H1 (cell line): Measurements from ENCODE around the gene CD44. TPM values are rescaled to one million over a fixed set of nuclear protein-coding genes. Genes with fewer than 3 reads are reported as not detected.

Experiments
- CTCF ChIA-PET: fragments of 300-600 bp; sonication (Branson Sonifier 250); formaldehyde crosslinking; loops from one replicate; lab custom pipeline; 2021; ENCODE audit not compliant: partially characterized antibody; lab: Charles Lee
- POLR2A ChIA-PET: fragments of 300-600 bp; sonication (Branson Sonifier 250); formaldehyde crosslinking; loops from one replicate; lab custom pipeline; 2021; ENCODE audit warnings: inconsistent platforms; ENCODE audit not compliant: partially characterized antibody; lab: Charles Lee
- DNase-seq, 2 experiments: peaks; one replicate each; pipeline versions ENCODE4 v3.0.0 to v3.0.0-alpha.2; 2010 to 2022; ENCODE audit warnings: low spot score in 2 of 2, low read depth in 1 of 2, mixed read lengths in 1 of 2
- FAIRE-seq: peaks from 2 replicates; lab custom pipeline; 2011; peaks lifted over from hg19 to GRCh38; lab: Jason Lieb, UNC
- H2AFZ ChIP-seq: 2 replicates; pipeline ENCODE4 v1.8.1; 2012; ENCODE audit warnings: low read length, inconsistent platforms
- H2AK5ac ChIP-seq: 2 replicates; pipeline ENCODE4 v1.6.1; 2013; ENCODE audit warnings: low read depth, low read length
- H2BK120ac ChIP-seq: replicated peaks from 2 replicates; pipeline ENCODE3; 2013; ENCODE audit warnings: low read depth, low read length, inconsistent platforms
- H2BK12ac ChIP-seq: 2 replicates; pipeline ENCODE4 v1.6.1; 2013; ENCODE audit warnings: low read depth, low read length
- H2BK15ac ChIP-seq: 2 replicates; pipeline ENCODE4 v1.6.1; 2013; ENCODE audit warnings: low read length
- H2BK20ac ChIP-seq: 2 replicates; pipeline ENCODE4 v1.6.1; 2013; ENCODE audit warnings: low read length
- H2BK5ac ChIP-seq: 2 replicates; pipeline ENCODE4 v1.6.1; 2013; ENCODE audit warnings: low read depth, low read length
- H3K14ac ChIP-seq: 2 replicates; pipeline ENCODE4 v1.6.1; 2013; ENCODE audit warnings: inconsistent platforms; ENCODE audit not compliant: insufficient read length
- H3K18ac ChIP-seq: 2 replicates; pipeline ENCODE4 v1.6.1; 2013; ENCODE audit warnings: low read length; ENCODE audit errors: extremely low read depth
- H3K23ac ChIP-seq: 2 replicates; pipeline ENCODE4 v1.6.1; 2013; ENCODE audit warnings: inconsistent platforms; ENCODE audit not compliant: insufficient read length
- H3K23me2 ChIP-seq: 2 replicates; pipeline ENCODE4 v1.6.1; 2013; ENCODE audit warnings: low read depth, low read length
- H3K27ac ChIP-seq: 2 replicates; pipeline ENCODE4 v1.6.1; 2011; ENCODE audit warnings: low read depth, low read length, inconsistent platforms
- H3K27me3 ChIP-seq, 4 experiments: replicated peaks in 1 of 4; 1 replicate in 1 of 4; 2 replicates in 3 of 4; pipeline versions ENCODE4 v1.6.1 to v1.8.1; 2011 to 2013; ENCODE audit warnings: low read length in 3 of 4, mild to moderate bottlenecking in 3 of 4, inconsistent platforms in 2 of 4, mixed read lengths in 2 of 4, moderate library complexity in 1 of 4; ENCODE audit not compliant: control insufficient read depth in 3 of 4, insufficient read depth in 3 of 4; ENCODE audit errors: extremely low read depth in 1 of 4
- H3K36me3 ChIP-seq, 4 experiments: 2 replicates each; pipeline versions ENCODE4 v1.6.1 to v1.8.1; 2011 to 2013; ENCODE audit warnings: mild to moderate bottlenecking in 4 of 4, low read length in 3 of 4, moderate library complexity in 2 of 4, control low read depth in 1 of 4, inconsistent platforms in 1 of 4; ENCODE audit not compliant: insufficient read depth in 4 of 4, control insufficient read depth in 2 of 4
- H3K4ac ChIP-seq: replicated peaks from 2 replicates; pipeline ENCODE3; 2013; ENCODE audit warnings: low read length, low read depth, mixed read lengths, inconsistent platforms; ENCODE audit not compliant: insufficient read length
- H3K4me1 ChIP-seq, 4 experiments: replicated peaks in 1 of 4; 1 replicate in 1 of 4; 2 replicates in 3 of 4; pipeline versions ENCODE4 v1.6.1 to v1.8.1; 2011 to 2013; ENCODE audit warnings: low read length in 3 of 4, inconsistent platforms in 2 of 4, mixed read lengths in 1 of 4; ENCODE audit not compliant: insufficient read depth in 4 of 4, control insufficient read depth in 3 of 4
- H3K4me2 ChIP-seq, 2 experiments: 2 replicates each; pipeline versions ENCODE4 v1.6.1 to v1.8.1; 2011 to 2013; ENCODE audit warnings: low read depth in 2 of 2, low read length in 2 of 2, control low read depth in 1 of 2, inconsistent platforms in 1 of 2, mild to moderate bottlenecking in 1 of 2; ENCODE audit not compliant: insufficient read depth in 1 of 2
- H3K4me3 ChIP-seq, 4 experiments: fragments of 200-600, 300-600 bp in 1 of 4; sonication (generic), shearing (Covaris generic), sonication (Bioruptor Twin) in 1 of 4; 2 replicates each; pipeline versions ENCODE4 v1.5.1 to v1.8.1; 2011 to 2016; ENCODE audit warnings: low read length in 4 of 4, low read depth in 3 of 4, control low read depth in 2 of 4, inconsistent platforms in 2 of 4, mild to moderate bottlenecking in 2 of 4, mixed read lengths in 1 of 4, moderate library complexity in 1 of 4; ENCODE audit not compliant: insufficient read depth in 2 of 4; ENCODE audit errors: extremely low read depth in 1 of 4
- H3K56ac ChIP-seq: replicated peaks from 2 replicates; pipeline ENCODE3; 2013; ENCODE audit warnings: low read depth, mild to moderate bottlenecking, mixed read lengths, low read length, inconsistent platforms; ENCODE audit not compliant: insufficient read length
- H3K79me1 ChIP-seq: 2 replicates; pipeline ENCODE4 v1.6.1; 2013; ENCODE audit warnings: low read depth, low read length, control low read depth
- H3K79me2 ChIP-seq, 2 experiments: 2 replicates each; pipeline versions ENCODE4 v1.6.1 to v1.8.1; 2012 to 2013; ENCODE audit warnings: low read length in 2 of 2, mild to moderate bottlenecking in 2 of 2, inconsistent platforms in 1 of 2; ENCODE audit not compliant: insufficient read depth in 2 of 2, control insufficient read depth in 1 of 2
- H3K9ac ChIP-seq, 4 experiments: replicated peaks in 1 of 4; 1 replicate in 1 of 4; 2 replicates in 3 of 4; pipeline versions ENCODE4 v1.6.1 to v1.8.1; 2011 to 2013; ENCODE audit warnings: low read depth in 3 of 4, low read length in 3 of 4, control low read depth in 2 of 4, mild to moderate bottlenecking in 2 of 4, moderate library complexity in 2 of 4, inconsistent platforms in 1 of 4; ENCODE audit errors: extremely low read depth in 1 of 4
- H3K9me3 ChIP-seq, 2 experiments: 2 replicates each; pipeline versions ENCODE4 v1.6.1 to v1.8.1; 2012 to 2013; ENCODE audit warnings: mild to moderate bottlenecking in 2 of 2, moderate library complexity in 2 of 2, control low read depth in 1 of 2, inconsistent platforms in 1 of 2, low read depth in 1 of 2, low read length in 1 of 2, mixed read lengths in 1 of 2; ENCODE audit not compliant: insufficient read depth in 2 of 2
- H4K20me1 ChIP-seq, 2 experiments: replicated peaks in 1 of 2; 2 replicates each; pipeline versions ENCODE3 to v1.8.1; 2011 to 2013; ENCODE audit warnings: inconsistent platforms in 2 of 2, low read length in 2 of 2, mild to moderate bottlenecking in 1 of 2; ENCODE audit not compliant: insufficient read depth in 2 of 2, control insufficient read depth in 1 of 2
- H4K5ac ChIP-seq: 2 replicates; pipeline ENCODE4 v1.6.1; 2013; ENCODE audit warnings: low read length, low read depth, mixed read lengths, inconsistent platforms; ENCODE audit not compliant: insufficient read length
- H4K8ac ChIP-seq: 2 replicates; pipeline ENCODE4 v1.8.0; 2013; ENCODE audit warnings: mild to moderate bottlenecking, moderate library complexity, low read length, inconsistent platforms; ENCODE audit not compliant: insufficient read depth; ENCODE audit errors: extremely low read depth
- H4K91ac ChIP-seq: replicated peaks from 2 replicates; pipeline ENCODE3; 2013; ENCODE audit warnings: low read length, mixed read lengths, inconsistent platforms; ENCODE audit not compliant: insufficient read length
- BACH1 ChIP-seq: IDR thresholded peaks from 2 replicates; pipeline ENCODE4 v1.6.1; 2012; ENCODE audit warnings: low read length, improper control_type of control experiment
- BRCA1 ChIP-seq: IDR thresholded peaks from 2 replicates; pipeline ENCODE4 v1.6.1; 2012; ENCODE audit warnings: low read depth, low read length, improper control_type of control experiment
- PHF8 ChIP-seq: fragments of 200-600 bp; sonication (generic); conservative IDR thresholded peaks from 2 replicates; pipeline ENCODE4 v1.7.1; 2012; ENCODE audit warnings: low read depth, mild to moderate bottlenecking, inconsistent platforms, low read length, moderate library complexity
- POU5F1 ChIP-seq: IDR thresholded peaks from 2 replicates; pipeline ENCODE4 v1.6.1; 2011; ENCODE audit warnings: low read depth, mild to moderate bottlenecking, low read length, moderate library complexity
- SIRT6 ChIP-seq: IDR thresholded peaks from one replicate; pipeline ENCODE4 v1.7.1; 2012; ENCODE audit warnings: low read length, inconsistent platforms
- SP2 ChIP-seq: IDR thresholded peaks from 2 replicates; pipeline ENCODE4 v1.6.1; 2012; ENCODE audit warnings: mild to moderate bottlenecking, low read length, inconsistent platforms
- YY1 ChIP-seq: IDR thresholded peaks from 2 replicates; pipeline ENCODE4 v1.6.1; 2011; ENCODE audit warnings: low read depth, mild to moderate bottlenecking, low read length
- WGBS, 2 experiments: shearing (Covaris generic) in 1 of 2; methylation state at CpG; one replicate each; pipeline versions ENCODE4 v1.1.6 to v1.1.7; 2013 to 2015; ENCODE audit warnings: low lambda C conversion rate in 2 of 2, mixed read lengths in 2 of 2, inconsistent platforms in 1 of 2, low coverage in 1 of 2, missing lambda C conversion rate in 1 of 2; ENCODE audit not compliant: insufficient replicate concordance in 2 of 2, insufficient coverage in 1 of 2, insufficient read length in 1 of 2; ENCODE audit errors: extremely low coverage in 1 of 2, missing lambda C conversion rate in 1 of 2; 5-methylcytosine and 5-hydroxymethylcytosine counted together
- polyA plus RNA-seq, 7 experiments: library from polyadenylated mRNA; depleted of rRNA in 3 of 7; stranded (reverse) in 5 of 7; unstranded in 2 of 7; fragments of >200 nt in 5 of 7; fragments of 200-250 nt in 2 of 7; gene quantifications; 1 replicate in 5 of 7; 2 replicates in 1 of 7; 4 replicates in 1 of 7; pipeline versions ENCODE4 v1.2.1 to v1.2.3, GENCODE V29; 2011 to 2013; ENCODE audit warnings: missing spikeins in 2 of 7, mixed read lengths in 2 of 7
- total RNA-seq: library from RNA; stranded (reverse); fragmentation: NEBNext Ultra II Directional; extraction: Animal tissue kit (Norgen Biotek cat#: 25700); gene quantifications from 2 replicates; pipeline ENCODE4 v1.2.1, GENCODE V29; 2021
- TF ChIP-seq, protein P1 (sequence below): IDR thresholded peaks from 2 replicates; pipeline ENCODE4 v1.6.1; 2012; ENCODE audit warnings: low read length, inconsistent platforms
- TF ChIP-seq, protein P2 (sequence below), 3 experiments: IDR thresholded peaks; 1 replicate in 2 of 3; 2 replicates in 1 of 3; pipeline versions ENCODE4 v1.5.1 to v1.6.1; 2011; ENCODE audit warnings: low read length in 3 of 3, mild to moderate bottlenecking in 3 of 3, inconsistent platforms in 2 of 3, low read depth in 1 of 3, moderate library complexity in 1 of 3; ENCODE audit not compliant: insufficient read depth in 1 of 3; ENCODE audit errors: control extremely low read depth in 1 of 3

Gene CD44
- total and polyA plus RNA-seq, 2 of the 8 experiments (the other 6 are each of a cell fraction or from before 2014, with no cell fraction given): 11.8 to 13.7 TPM

DNA sequence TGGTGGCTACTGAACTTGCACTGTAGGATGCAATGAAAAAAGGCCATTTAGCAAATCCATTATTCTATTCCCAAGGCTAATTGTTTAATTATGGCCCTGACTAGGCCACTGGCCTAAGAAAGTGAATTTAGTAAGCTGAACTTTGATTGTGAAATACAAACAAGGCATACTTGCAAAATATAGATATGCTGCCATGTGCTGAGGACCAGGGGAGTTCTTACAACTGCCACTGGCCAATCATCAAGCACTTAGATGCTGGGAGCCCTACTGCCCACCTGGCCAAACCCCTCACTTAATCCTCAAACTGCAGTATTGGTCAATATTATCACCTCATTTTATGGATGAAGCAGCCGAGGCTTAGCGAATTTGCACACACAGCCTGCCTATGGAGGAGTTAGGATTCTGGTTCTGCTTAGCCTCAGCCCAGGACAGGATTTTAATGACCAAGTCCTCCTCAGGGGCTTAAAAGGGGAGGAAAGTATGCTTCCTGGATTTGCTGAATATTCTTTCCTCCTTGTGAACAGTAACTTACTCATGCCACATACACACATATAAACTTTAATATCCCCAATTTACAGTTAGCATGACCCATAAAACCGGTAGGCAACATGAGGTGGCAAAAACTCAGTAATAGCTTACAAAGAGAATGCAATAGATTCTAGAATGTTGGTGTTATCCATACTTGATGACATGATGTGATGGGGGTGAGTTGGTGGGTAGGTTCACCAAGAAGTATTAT is 39.3 kb downstream of the CD44 start:
- no peak overlapping the region for H2BK5ac ChIP-seq
- H3K79me1 ChIP-seq: no peaks in the 10 kb centered on the region
- DNase-seq (no peak), FAIRE-seq (no peak)
- peaks cover 3 to 19% (median 8%) of the 10 kb centered on the region in 4 experiments; a peak in 6 of 7 replicates for H3K4me1 ChIP-seq
- CTCF ChIA-PET: interaction anchor here (0.7 to 2.6 kb wide), 5 partner anchors 10 to 59 kb away, joined by 3 to 12 read pairs (median 4); no protein-coding TSS in a partner anchor
- H3K56ac ChIP-seq: no peak overlapping the region
- H3K27ac ChIP-seq: no peak overlapping the region
- H3K23ac ChIP-seq: no peak overlapping the region
- no peak overlapping the region for H3K14ac ChIP-seq
- 93% methylated on average over 3 of the region's 3 CpGs; no CpG with 5 or more reads in 1 of the 2 experiments for WGBS, 2 experiments
- no peak overlapping the region for H3K4ac ChIP-seq
- H4K8ac ChIP-seq: no peak overlapping the region
- H2BK15ac ChIP-seq: no peak overlapping the region
- no peak overlapping the region for H3K4me2 ChIP-seq
- no peak overlapping the region for H2AFZ ChIP-seq
- H2AK5ac ChIP-seq: no peak overlapping the region
- no peak overlapping the region for H3K4me3 ChIP-seq
- no peaks in the 10 kb centered on the region for H3K36me3 ChIP-seq
- H3K9me3 ChIP-seq: no peaks in the 10 kb centered on the region
- H3K23me2 ChIP-seq: no peaks in the 10 kb centered on the region
- H4K91ac ChIP-seq: no peak overlapping the region
- H3K9ac ChIP-seq: no peak overlapping the region
- POLR2A ChIA-PET: no interaction called here
- no peaks in the 10 kb centered on the region for H3K79me2 ChIP-seq
- no peak overlapping the region for H3K18ac ChIP-seq
- no peaks in the 10 kb centered on the region for H4K20me1 ChIP-seq
- no peak overlapping the region for H2BK120ac ChIP-seq
- H2BK12ac ChIP-seq: no peak overlapping the region
- no peak overlapping the region for H2BK20ac ChIP-seq
- no peaks in the 10 kb centered on the region for H3K27me3 ChIP-seq
- no peak overlapping the region for H4K5ac ChIP-seq
- no peak for TF ChIP-seq PHF8
- TF ChIP-seq BRCA1: no peak
- no peak for TF ChIP-seq BACH1
- TF ChIP-seq SIRT6: no peak
- no peak for TF ChIP-seq POU5F1
- no peak for TF ChIP-seq SP2
- TF ChIP-seq, protein P1, sequence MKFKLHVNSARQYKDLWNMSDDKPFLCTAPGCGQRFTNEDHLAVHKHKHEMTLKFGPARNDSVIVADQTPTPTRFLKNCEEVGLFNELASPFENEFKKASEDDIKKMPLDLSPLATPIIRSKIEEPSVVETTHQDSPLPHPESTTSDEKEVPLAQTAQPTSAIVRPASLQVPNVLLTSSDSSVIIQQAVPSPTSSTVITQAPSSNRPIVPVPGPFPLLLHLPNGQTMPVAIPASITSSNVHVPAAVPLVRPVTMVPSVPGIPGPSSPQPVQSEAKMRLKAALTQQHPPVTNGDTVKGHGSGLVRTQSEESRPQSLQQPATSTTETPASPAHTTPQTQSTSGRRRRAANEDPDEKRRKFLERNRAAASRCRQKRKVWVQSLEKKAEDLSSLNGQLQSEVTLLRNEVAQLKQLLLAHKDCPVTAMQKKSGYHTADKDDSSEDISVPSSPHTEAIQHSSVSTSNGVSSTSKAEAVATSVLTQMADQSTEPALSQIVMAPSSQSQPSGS: no peak
- TF ChIP-seq, protein P2, sequence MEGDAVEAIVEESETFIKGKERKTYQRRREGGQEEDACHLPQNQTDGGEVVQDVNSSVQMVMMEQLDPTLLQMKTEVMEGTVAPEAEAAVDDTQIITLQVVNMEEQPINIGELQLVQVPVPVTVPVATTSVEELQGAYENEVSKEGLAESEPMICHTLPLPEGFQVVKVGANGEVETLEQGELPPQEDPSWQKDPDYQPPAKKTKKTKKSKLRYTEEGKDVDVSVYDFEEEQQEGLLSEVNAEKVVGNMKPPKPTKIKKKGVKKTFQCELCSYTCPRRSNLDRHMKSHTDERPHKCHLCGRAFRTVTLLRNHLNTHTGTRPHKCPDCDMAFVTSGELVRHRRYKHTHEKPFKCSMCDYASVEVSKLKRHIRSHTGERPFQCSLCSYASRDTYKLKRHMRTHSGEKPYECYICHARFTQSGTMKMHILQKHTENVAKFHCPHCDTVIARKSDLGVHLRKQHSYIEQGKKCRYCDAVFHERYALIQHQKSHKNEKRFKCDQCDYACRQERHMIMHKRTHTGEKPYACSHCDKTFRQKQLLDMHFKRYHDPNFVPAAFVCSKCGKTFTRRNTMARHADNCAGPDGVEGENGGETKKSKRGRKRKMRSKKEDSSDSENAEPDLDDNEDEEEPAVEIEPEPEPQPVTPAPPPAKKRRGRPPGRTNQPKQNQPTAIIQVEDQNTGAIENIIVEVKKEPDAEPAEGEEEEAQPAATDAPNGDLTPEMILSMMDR (IDR thresholded peaks at IDR 0.05; ENCODE audit: control extremely low read depth in 1 of 3, insufficient read depth in 1 of 3, low read depth in 1 of 3, low read length in 3 of 3): no peak
- no peak for TF ChIP-seq YY1
